ENCODE data around the gene SYT14. TPM values are rescaled to one million over a fixed set of nuclear protein-coding genes. Genes with fewer than 3 reads are reported as not detected.

The SYT14 gene
- total RNA-seq, 2 donors from 2014 or later = 6.2 to 7.1 TPM

- no peaks in the 10 kb centered on the region for H3K36me3 ChIP-seq (ENCODE audit: control insufficient read depth, insufficient read depth, low read length)
- no peaks in the 10 kb centered on the region for H3K27me3 Mint-ChIP-seq (ENCODE audit: insufficient read depth)
- no peak for DNase-seq
- no peaks in the 10 kb centered on the region for H3K9me3 Mint-ChIP-seq
- WGBS, 2 experiments (ENCODE audit: insufficient coverage in 1 of 2, insufficient read length in 1 of 2) = 92% methylated on average over 2 of the region's 2 CpGs; no CpG with 5 or more reads in 1 of the 2 experiments
- H3K27ac ChIP-seq (ENCODE audit: low read depth, low read length) = no peak overlapping the region
- no peak overlapping the region for H3K4me3 ChIP-seq (ENCODE audit: low read length)
- H3K36me3 Mint-ChIP-seq (ENCODE audit: low read depth) = no peaks in the 10 kb centered on the region
- no peaks in the 10 kb centered on the region for H3K4me1 ChIP-seq (ENCODE audit: control insufficient read depth, insufficient read depth, low read length)
- no peaks in the 10 kb centered on the region for H3K9me3 ChIP-seq (ENCODE audit: control insufficient read depth, low read length)
- no peaks in the 10 kb centered on the region for H3K4me1 Mint-ChIP-seq
- H3K27ac Mint-ChIP-seq = no peak overlapping the region
- H3K4me3 Mint-ChIP-seq = no peak overlapping the region
- H3K9ac ChIP-seq (ENCODE audit: extremely low read depth, low read length, poor library complexity, severe bottlenecking) = no peak overlapping the region
- no peak for TF ChIP-seq CTCF (conservative IDR thresholded peaks at IDR 0.05)
- no peaks in the 10 kb centered on the region for H3K27me3 ChIP-seq (ENCODE audit: control insufficient read depth, insufficient read depth, low read length, poor library complexity, severe bottlenecking)
These were observed 21.6 kb downstream of the SYT14 start for GRCh38 chr1:209959623-209960022.

- H3K4me1 ChIP-seq (ENCODE audit: control insufficient read depth, insufficient read depth, low read length) = no peaks in the 10 kb centered on the region
- no peaks in the 10 kb centered on the region for H3K9me3 ChIP-seq (ENCODE audit: control insufficient read depth, low read length)
- no peak overlapping the region for H3K27ac ChIP-seq (ENCODE audit: low read depth, low read length)
- H3K4me3 ChIP-seq (ENCODE audit: low read length) = no peak overlapping the region
- H3K36me3 ChIP-seq (ENCODE audit: control insufficient read depth, insufficient read depth, low read length) = no peaks in the 10 kb centered on the region
- Mint-ChIP-seq H3K4me1 (no peaks in the 10 kb centered on the region), H3K36me3 (ENCODE audit: low read depth) (no peaks in the 10 kb centered on the region), H3K27me3 (ENCODE audit: insufficient read depth) (no peaks in the 10 kb centered on the region), H3K27ac (no peak overlapping the region), H3K9me3 (no peaks in the 10 kb centered on the region), H3K4me3 (no peak overlapping the region)
- no peak for TF ChIP-seq CTCF (conservative IDR thresholded peaks at IDR 0.05)
- 94 to 100% methylated on average over 1 to 2 of the region's 2 CpGs for WGBS, 2 experiments (ENCODE audit: insufficient coverage in 1 of 2, insufficient read length in 1 of 2)
- no peak overlapping the region for H3K9ac ChIP-seq (ENCODE audit: extremely low read depth, low read length, poor library complexity, severe bottlenecking)
- no peak for DNase-seq
- no peaks in the 10 kb centered on the region for H3K27me3 ChIP-seq (ENCODE audit: control insufficient read depth, insufficient read depth, low read length, poor library complexity, severe bottlenecking)
These were observed 22.9 kb downstream of the SYT14 start for GRCh38 chr1:209960926-209961325.

DNA sequence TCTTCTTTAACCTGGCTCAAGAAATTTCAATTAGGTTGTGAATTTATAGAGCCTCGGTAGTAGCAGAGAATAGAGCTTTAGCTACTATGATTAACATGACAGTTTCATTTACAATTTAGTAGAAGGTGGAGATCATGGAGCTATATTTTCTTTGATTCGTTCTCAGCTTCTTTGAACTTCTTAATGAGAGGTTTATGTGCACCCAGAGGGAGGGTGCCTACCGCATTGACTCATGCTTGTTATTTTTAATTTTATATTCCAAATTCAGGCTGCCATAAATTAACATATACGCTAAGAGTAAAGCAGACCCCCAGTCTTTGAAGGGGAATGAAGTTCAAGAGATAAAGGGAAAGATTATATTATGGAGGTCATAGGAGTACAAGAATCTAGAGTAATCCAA, 24.4 kb downstream of the SYT14 start:
- no peaks in the 10 kb centered on the region for H3K27me3 Mint-ChIP-seq (ENCODE audit: insufficient read depth)
- WGBS, 2 experiments (ENCODE audit: insufficient coverage in 1 of 2, insufficient read length in 1 of 2) = 90 to 100% methylated on average over 2 to 3 of the region's 4 CpGs
- H3K4me3 ChIP-seq (ENCODE audit: low read length) = no peak overlapping the region
- H3K27ac ChIP-seq (ENCODE audit: low read depth, low read length) = no peak overlapping the region
- no peaks in the 10 kb centered on the region for H3K4me1 ChIP-seq (ENCODE audit: control insufficient read depth, insufficient read depth, low read length)
- no peaks in the 10 kb centered on the region for H3K9me3 ChIP-seq (ENCODE audit: control insufficient read depth, low read length)
- no peaks in the 10 kb centered on the region for H3K4me1 Mint-ChIP-seq
- no peaks in the 10 kb centered on the region for H3K36me3 ChIP-seq (ENCODE audit: control insufficient read depth, insufficient read depth, low read length)
- no peak overlapping the region for H3K9ac ChIP-seq (ENCODE audit: extremely low read depth, low read length, poor library complexity, severe bottlenecking)
- H3K4me3 Mint-ChIP-seq = no peak overlapping the region
- no peaks in the 10 kb centered on the region for H3K36me3 Mint-ChIP-seq (ENCODE audit: low read depth)
- no peak for DNase-seq
- H3K27me3 ChIP-seq (ENCODE audit: control insufficient read depth, insufficient read depth, low read length, poor library complexity, severe bottlenecking) = no peaks in the 10 kb centered on the region
- TF ChIP-seq CTCF (conservative IDR thresholded peaks at IDR 0.05) = no peak
- H3K27ac Mint-ChIP-seq = no peak overlapping the region
- no peaks in the 10 kb centered on the region for H3K9me3 Mint-ChIP-seq
